Effector memory CD8-positive, alpha-beta T cell (primary cell): ENCODE measurements around the gene RTN4.
A peak's percentile ranks its signal among the peaks of the same experiment; 100 is the strongest.

Experiments
- ATAC-seq: fragments of 150-1000 bp; cut with Tn5 transposase; replicated peaks from 2 replicates; pipeline ENCODE4 v1.10.0; 2021; ENCODE audit warnings: mild to moderate bottlenecking, moderate library complexity
- DNase-seq, 3 experiments: peaks; one replicate each; pipeline ENCODE4 v3.0.0; 2021
- H3K27ac Mint-ChIP-seq, 2 donors: one replicate each; pipeline ENCODE4 v1.8.0; 2022; ENCODE audit warnings: mild to moderate bottlenecking in 2 of 2, mixed read lengths in 2 of 2, moderate library complexity in 2 of 2
- H3K27me3 Mint-ChIP-seq, 2 donors: one replicate each; pipeline ENCODE4 v1.8.0; 2022; ENCODE audit warnings: mixed read lengths in 2 of 2
- H3K36me3 Mint-ChIP-seq: one replicate; pipeline ENCODE4 v1.8.0; 2022; ENCODE audit warnings: mild to moderate bottlenecking, moderate library complexity, mixed read lengths; ENCODE audit not compliant: insufficient read depth
- H3K4me1 Mint-ChIP-seq, 2 donors: one replicate each; pipeline ENCODE4 v1.8.0; 2022; ENCODE audit warnings: low read depth in 2 of 2, mixed read lengths in 2 of 2
- H3K4me3 Mint-ChIP-seq, 2 donors: one replicate each; pipeline ENCODE4 v1.8.0; 2022; ENCODE audit warnings: mild to moderate bottlenecking in 2 of 2, mixed read lengths in 2 of 2, moderate library complexity in 2 of 2
- H3K9me3 Mint-ChIP-seq, 2 donors: one replicate each; pipeline ENCODE4 v1.8.0; 2022; ENCODE audit warnings: mixed read lengths in 2 of 2

The RTN4 gene

DNA sequence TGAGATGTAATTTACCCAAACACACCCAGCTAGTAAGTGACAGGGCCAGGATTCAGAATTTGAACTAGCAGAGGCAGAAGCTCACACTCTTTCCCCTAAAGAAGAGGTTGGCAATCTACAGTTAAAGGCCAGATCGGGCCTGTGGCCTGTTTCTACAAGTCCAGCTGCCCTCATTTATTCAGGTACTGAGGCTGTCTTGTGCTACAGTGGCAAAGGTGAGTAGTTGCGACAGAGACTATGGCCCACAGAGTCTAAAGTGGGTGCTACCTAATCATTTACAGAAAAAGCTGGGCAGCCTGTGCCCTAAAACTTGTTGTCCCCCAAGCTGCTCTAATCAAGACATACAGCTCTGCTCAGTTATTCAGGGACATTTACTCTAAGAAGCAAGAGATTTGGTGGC lies 86.8 kb downstream of the RTN4 start:
- H3K4me3 Mint-ChIP-seq: no peak overlapping the region
- H3K27me3 Mint-ChIP-seq: no peaks in the 10 kb centered on the region

DNA sequence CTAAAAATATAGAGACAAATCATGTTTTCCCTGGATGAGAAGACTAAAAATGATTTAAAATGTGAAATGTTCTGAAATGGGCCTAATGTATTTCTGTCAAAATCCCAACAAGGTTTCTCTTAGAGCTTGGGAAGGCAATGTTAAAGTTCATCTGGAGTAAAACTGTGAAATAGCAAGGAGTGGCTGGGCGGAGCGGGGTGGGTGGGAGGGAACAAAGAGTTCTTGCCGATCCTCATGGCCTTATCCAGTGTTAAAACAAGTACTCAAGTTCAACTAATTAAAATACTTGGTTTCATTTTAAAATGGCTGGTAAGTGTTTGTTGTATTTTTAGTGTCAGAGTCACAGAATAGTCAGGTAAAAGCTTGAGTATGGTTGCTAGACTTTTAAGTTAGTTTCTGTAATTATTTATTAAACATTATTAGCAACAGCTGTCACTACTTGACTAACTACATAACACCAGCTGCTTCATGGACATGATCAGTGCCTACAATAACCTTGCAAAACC lies 87.3 kb downstream of the RTN4 start:
- Mint-ChIP-seq H3K27ac (no peak overlapping the region), H3K4me3 (no peak overlapping the region), H3K27me3 (no peaks in the 10 kb centered on the region), H3K4me1 (peaks cover 16 to 33% of the 10 kb centered on the region in 2 donors), H3K36me3 (peaks cover under 1% of the 10 kb centered on the region), H3K9me3 (no peaks in the 10 kb centered on the region)
- DNase-seq (no peak), ATAC-seq (no peak)

More for the DNA sequence above, 86.8 kb downstream of the RTN4 start:
- Mint-ChIP-seq H3K36me3 (peaks cover 2% of the 10 kb centered on the region), H3K4me1 (peaks cover 16 to 38% of the 10 kb centered on the region in 2 donors), H3K9me3 (no peaks in the 10 kb centered on the region), H3K27ac (peak overlapping the region in 1 of 2 donors; percentile 60)
- no peak for DNase-seq
- no peak for ATAC-seq

- ATAC-seq: no peak
- H3K27me3 Mint-ChIP-seq: no peaks in the 10 kb centered on the region
- no peak overlapping the region for H3K27ac Mint-ChIP-seq
- no peaks in the 10 kb centered on the region for H3K9me3 Mint-ChIP-seq
- H3K36me3 Mint-ChIP-seq: no peaks in the 10 kb centered on the region
- DNase-seq: no peak
- H3K4me3 Mint-ChIP-seq: no peak overlapping the region
- peaks cover 16 to 33% of the 10 kb centered on the region in 2 donors for H3K4me1 Mint-ChIP-seq
Observed at GRCh38 chr2:54962511-54962910, 87.7 kb downstream of the RTN4 start.

GRCh38 chr2:54960164-54960563 lies 90.1 kb downstream of the RTN4 start:
- H3K36me3 Mint-ChIP-seq: no peaks in the 10 kb centered on the region
- DNase-seq (no peak), ATAC-seq (no peak)
- no peaks in the 10 kb centered on the region for H3K9me3 Mint-ChIP-seq
- no peaks in the 10 kb centered on the region for H3K27me3 Mint-ChIP-seq
- peaks cover 6 to 14% of the 10 kb centered on the region in 2 donors for H3K4me1 Mint-ChIP-seq
- H3K27ac Mint-ChIP-seq: no peak overlapping the region
- H3K4me3 Mint-ChIP-seq: no peak overlapping the region

DNA sequence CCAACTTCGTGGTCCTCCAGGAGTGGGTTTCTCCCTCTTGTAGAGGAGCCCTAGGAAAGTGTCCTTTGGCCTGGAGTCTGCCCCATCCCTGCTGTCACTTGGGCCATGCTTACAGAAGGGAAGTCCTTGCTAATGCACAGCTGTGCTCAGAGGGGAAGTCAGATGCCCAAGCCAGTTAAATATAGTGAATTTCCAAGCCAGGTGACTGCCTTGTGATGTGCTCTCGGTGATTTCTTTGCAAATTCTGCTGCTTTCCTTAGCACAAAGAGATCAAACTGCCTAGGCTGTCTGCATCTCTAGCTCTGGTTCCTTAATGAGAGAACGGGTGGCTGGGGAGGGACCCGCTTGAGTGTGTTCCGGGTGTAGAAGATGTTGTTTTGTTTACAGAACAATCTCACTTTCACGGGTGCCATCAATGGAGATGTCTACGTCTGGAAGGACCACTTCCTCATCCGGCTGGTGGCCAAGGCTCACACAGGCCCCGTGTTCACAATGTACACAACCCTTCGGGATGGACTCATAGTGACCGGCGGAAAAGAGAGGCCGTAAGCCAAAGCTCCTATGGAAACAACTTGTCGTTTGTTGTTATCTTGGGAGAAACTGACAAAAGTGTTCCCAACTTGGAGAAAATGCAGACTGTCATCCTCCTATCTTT lies 91.4 kb downstream of the RTN4 start:
- H3K36me3 Mint-ChIP-seq: no peaks in the 10 kb centered on the region
- DNase-seq (no peak), ATAC-seq (no peak)
- H3K27ac Mint-ChIP-seq: no peak overlapping the region
- H3K4me1 Mint-ChIP-seq: peaks cover 1 to 2% of the 10 kb centered on the region in 2 donors
- H3K27me3 Mint-ChIP-seq: no peaks in the 10 kb centered on the region
- H3K9me3 Mint-ChIP-seq: no peaks in the 10 kb centered on the region
- no peak overlapping the region for H3K4me3 Mint-ChIP-seq

DNA sequence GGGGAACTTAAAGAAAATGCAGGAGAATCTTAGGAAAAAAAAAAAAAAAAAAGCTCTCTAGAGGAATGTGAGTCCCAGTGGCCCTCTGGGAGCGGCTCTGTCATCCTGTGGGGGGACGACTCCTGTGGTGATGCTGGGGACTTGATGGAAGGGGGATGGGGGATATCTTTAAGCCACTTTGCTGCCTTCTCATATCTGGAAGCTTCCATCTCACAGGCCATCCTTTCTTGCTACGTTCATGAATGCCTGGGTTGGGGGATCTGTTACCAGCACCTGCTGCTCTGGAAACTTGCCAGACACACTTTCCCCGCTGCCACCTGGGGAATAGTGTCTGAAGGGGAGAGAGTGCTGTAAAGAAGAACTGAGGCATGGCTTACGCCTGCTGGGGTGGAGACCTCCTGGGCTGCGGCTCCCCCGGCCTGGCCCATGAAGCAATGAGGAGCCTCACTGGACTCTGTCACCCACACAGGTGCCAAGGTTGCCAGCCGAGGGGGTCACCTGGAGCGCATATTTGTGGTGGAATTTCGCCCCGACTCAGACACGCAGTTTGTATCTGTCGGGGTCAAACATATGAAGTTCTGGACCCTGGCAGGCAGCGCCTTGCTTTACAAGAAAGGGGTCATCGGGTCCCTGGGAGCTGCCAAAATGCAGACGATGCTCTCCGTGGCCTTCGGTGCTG lies 92.8 kb downstream of the RTN4 start:
- ATAC-seq: no peak
- peaks cover 0 to 2% of the 10 kb centered on the region in 2 donors for H3K4me1 Mint-ChIP-seq
- no peaks in the 10 kb centered on the region for H3K36me3 Mint-ChIP-seq
- no peak overlapping the region for H3K27ac Mint-ChIP-seq
- no peaks in the 10 kb centered on the region for H3K9me3 Mint-ChIP-seq
- no peak overlapping the region for H3K4me3 Mint-ChIP-seq
- DNase-seq: no peak
- H3K27me3 Mint-ChIP-seq: no peaks in the 10 kb centered on the region

GRCh38 chr2:54956111-54956627 lies 94.1 kb downstream of the RTN4 start:
- Mint-ChIP-seq H3K27me3 (no peaks in the 10 kb centered on the region), H3K27ac (no peak overlapping the region), H3K4me3 (no peak overlapping the region), H3K9me3 (no peaks in the 10 kb centered on the region), H3K36me3 (no peaks in the 10 kb centered on the region), H3K4me1 (peaks cover 0 to 2% of the 10 kb centered on the region in 2 donors)
- ATAC-seq (no peak), DNase-seq (no peak)

DNA sequence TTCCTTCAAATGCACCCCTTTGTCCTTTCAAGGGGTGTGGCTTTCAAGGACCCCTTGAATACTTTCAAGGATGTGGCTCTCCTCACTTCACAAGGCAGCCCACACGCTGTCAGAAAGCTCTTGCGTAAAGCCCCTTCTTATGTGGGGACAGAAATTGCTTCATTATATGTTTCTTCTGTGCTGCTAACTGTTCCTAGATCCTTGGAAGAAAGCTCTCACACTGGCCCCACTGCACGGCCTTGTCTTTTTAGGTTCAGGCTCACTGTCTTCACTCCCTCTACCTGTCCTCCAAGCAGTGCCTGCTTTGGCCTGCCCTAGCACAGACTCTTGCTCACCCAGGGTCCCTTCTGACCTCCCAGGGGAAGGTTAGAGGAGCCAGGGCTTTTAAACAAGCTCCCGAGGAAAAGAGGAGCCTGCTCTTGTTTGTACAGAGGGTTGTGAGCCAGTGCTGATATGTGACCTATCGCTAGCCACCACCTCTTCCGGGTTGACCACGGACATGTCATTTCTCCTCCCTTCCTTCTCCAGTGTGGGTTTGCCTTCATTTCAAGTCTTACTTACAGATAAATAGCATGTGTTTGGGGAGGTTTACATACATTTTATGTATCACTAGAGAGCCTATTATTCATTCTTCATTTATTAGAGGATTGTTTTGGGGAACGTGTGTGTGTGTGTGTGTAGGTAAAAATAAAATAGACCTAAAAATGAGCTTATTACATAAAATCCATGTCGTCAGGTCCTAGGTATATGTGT lies 94.7 kb downstream of the RTN4 start:
- ATAC-seq (no peak), DNase-seq (no peak)
- Mint-ChIP-seq H3K36me3 (no peaks in the 10 kb centered on the region), H3K9me3 (no peaks in the 10 kb centered on the region), H3K27me3 (no peaks in the 10 kb centered on the region), H3K27ac (no peak overlapping the region), H3K4me1 (peaks cover 0 to 2% of the 10 kb centered on the region in 2 donors), H3K4me3 (no peak overlapping the region)

GRCh38 chr2:54954705-54955357 lies 95.4 kb downstream of the RTN4 start:
- Mint-ChIP-seq H3K36me3 (no peaks in the 10 kb centered on the region), H3K27me3 (peaks cover 0 to 5% of the 10 kb centered on the region in 2 donors), H3K9me3 (no peaks in the 10 kb centered on the region), H3K4me3 (no peak overlapping the region), H3K27ac (no peak overlapping the region), H3K4me1 (peaks cover 0 to 2% of the 10 kb centered on the region in 2 donors)
- ATAC-seq (no peak), DNase-seq (no peak)

DNA sequence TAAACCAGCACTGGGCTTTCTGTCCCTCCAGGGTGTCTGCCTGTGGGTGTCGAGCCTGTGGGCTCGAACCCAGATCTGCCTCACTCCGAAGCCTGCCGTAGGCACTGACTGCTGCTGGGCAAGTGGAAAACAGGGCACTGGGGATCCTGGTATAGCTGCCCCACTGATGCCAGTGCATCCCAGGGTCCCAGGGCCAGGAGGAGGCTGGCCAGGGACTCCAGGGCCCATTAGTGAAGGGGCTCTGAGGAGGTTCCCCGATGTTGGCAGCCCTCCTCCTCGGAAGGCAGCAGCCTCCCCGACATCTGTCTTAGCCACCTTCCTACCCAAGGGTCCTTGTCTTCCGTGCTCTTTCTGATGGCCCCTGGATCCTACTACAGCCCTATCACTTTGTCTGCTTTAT lies 96.1 kb downstream of the RTN4 start:
- Mint-ChIP-seq H3K4me3 (no peak overlapping the region), H3K36me3 (no peaks in the 10 kb centered on the region), H3K27me3 (peaks cover 4 to 12% of the 10 kb centered on the region in 2 donors), H3K4me1 (peaks cover 0 to 2% of the 10 kb centered on the region in 2 donors), H3K27ac (no peak overlapping the region), H3K9me3 (no peaks in the 10 kb centered on the region)
- DNase-seq (no peak), ATAC-seq (no peak)

DNA sequence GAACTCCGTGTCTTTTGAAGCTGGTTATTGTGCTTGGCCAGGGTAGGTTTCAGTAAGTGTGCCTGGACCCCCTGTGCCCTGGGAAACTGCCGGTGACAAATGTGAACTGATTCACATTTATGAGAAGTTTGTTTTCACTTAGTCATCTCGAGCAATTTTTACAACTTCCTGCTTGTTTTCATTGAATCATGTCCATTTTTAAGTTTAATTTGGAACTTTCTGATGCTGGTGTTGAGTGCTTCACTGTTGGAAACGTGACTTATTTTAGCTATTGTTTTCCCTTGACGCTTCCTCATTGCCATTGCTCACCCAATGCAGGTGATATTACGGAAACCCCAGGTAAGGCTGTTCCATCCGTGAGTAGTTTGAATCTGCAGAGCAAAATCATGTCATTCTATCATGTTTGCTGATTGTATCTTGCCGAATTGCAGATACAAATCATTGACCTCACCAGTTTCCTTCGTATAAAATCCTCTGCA lies 97.2 kb downstream of the RTN4 start:
- DNase-seq (no peak), ATAC-seq (no peak)
- Mint-ChIP-seq H3K4me1 (peaks cover 0 to 2% of the 10 kb centered on the region in 2 donors), H3K27me3 (peaks cover 6 to 16% of the 10 kb centered on the region in 2 donors), H3K9me3 (no peaks in the 10 kb centered on the region), H3K36me3 (no peaks in the 10 kb centered on the region), H3K4me3 (no peak overlapping the region), H3K27ac (no peak overlapping the region)

GRCh38 chr2:54952425-54952824 lies 97.8 kb downstream of the RTN4 start:
- no peak overlapping the region for H3K4me3 Mint-ChIP-seq
- no peaks in the 10 kb centered on the region for H3K9me3 Mint-ChIP-seq
- H3K36me3 Mint-ChIP-seq: no peaks in the 10 kb centered on the region
- DNase-seq (no peak), ATAC-seq (no peak)
- peaks cover 0 to 2% of the 10 kb centered on the region in 2 donors for H3K4me1 Mint-ChIP-seq
- H3K27ac Mint-ChIP-seq: no peak overlapping the region
- H3K27me3 Mint-ChIP-seq: peaks cover 6 to 16% of the 10 kb centered on the region in 2 donors

- peaks cover 3 to 5% of the 10 kb centered on the region in 2 donors for H3K4me1 Mint-ChIP-seq
- ATAC-seq (no peak), DNase-seq (no peak)
- no peak overlapping the region for H3K27ac Mint-ChIP-seq
- no peaks in the 10 kb centered on the region for H3K36me3 Mint-ChIP-seq
- H3K9me3 Mint-ChIP-seq: no peaks in the 10 kb centered on the region
- peaks cover 6 to 16% of the 10 kb centered on the region in 2 donors for H3K27me3 Mint-ChIP-seq
- H3K4me3 Mint-ChIP-seq: no peak overlapping the region
Observed at GRCh38 chr2:54950811-54951210, 99.4 kb downstream of the RTN4 start.
